AG08396 (cell line): ENCODE results near the gene CAMTA1.

Source experiments
- DNase-seq: peaks from one replicate; pipeline ENCODE4 v3.0.0; 2012; ENCODE audit warnings: low spot score, mixed read lengths

CAMTA1 gene

GRCh38 chr1:7515904-7516303 is 730.6 kb downstream of the CAMTA1 start:
- no peak for DNase-seq

- no peak for DNase-seq
Measured at GRCh38 chr1:7516341-7516740, 731.1 kb downstream of the CAMTA1 start.

- DNase-seq: no peak
Measured at GRCh38 chr1:7516929-7517328, 731.7 kb downstream of the CAMTA1 start.

- no peak for DNase-seq
Measured at GRCh38 chr1:7517611-7518330, 732.5 kb downstream of the CAMTA1 start.

DNA sequence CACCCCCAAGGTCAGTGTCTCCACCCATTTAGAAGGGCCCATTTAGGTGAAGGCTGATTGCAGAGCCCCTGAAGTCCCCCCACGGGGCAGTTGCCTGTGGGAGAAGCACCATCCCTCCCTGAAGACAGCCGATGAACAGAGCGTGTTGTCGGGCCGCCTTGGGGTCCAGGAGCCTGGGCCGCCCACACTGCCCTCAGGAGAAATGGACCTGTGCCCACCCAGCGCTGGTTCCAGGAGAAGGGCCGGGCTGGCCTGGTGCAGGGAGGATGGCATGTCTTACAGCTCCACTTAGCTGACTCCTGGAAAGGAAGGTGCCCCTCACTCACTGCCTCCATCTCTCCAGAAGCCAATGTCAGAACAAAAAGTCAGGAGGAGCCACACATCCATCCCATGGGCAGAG is 733.2 kb downstream of the CAMTA1 start:
- no peak for DNase-seq

DNA sequence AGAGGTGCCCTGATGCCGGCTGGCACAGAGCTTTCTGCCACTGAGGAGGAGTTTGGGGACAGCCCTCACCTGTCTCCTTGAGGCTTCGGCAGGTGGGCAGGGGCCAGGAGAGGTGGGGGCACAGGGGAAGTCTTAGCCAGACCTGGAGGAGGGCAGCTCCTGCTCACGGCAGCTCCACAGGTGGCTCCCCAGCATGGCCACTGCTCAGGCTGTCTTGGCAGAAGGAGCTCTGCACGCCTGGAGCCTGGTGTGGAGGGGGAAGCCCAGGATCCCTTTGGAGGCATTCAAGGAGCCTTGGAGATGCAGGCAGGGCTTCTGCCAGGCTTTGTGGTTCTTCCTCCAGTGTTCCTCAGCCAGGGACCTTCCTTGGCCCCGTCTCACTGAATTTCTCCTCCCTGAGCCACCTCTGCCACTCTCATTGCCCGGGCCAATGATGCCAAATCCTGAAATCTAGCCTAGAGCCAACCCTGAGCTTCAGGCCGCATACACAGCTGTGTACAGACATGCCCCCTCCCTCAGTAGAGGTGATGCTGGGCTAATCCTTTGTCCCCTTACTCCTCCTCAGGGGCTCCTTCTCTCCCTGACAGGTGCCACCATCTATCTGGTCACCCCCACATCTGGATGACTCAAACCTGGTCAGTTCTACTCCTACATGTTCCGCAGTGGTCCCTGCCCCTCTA is 734.1 kb downstream of the CAMTA1 start:
- no peak for DNase-seq

GRCh38 chr1:7519861-7520395 is 734.7 kb downstream of the CAMTA1 start:
- no peak for DNase-seq

- no peak for DNase-seq
Measured at GRCh38 chr1:7520496-7520895, 735.2 kb downstream of the CAMTA1 start.

DNA sequence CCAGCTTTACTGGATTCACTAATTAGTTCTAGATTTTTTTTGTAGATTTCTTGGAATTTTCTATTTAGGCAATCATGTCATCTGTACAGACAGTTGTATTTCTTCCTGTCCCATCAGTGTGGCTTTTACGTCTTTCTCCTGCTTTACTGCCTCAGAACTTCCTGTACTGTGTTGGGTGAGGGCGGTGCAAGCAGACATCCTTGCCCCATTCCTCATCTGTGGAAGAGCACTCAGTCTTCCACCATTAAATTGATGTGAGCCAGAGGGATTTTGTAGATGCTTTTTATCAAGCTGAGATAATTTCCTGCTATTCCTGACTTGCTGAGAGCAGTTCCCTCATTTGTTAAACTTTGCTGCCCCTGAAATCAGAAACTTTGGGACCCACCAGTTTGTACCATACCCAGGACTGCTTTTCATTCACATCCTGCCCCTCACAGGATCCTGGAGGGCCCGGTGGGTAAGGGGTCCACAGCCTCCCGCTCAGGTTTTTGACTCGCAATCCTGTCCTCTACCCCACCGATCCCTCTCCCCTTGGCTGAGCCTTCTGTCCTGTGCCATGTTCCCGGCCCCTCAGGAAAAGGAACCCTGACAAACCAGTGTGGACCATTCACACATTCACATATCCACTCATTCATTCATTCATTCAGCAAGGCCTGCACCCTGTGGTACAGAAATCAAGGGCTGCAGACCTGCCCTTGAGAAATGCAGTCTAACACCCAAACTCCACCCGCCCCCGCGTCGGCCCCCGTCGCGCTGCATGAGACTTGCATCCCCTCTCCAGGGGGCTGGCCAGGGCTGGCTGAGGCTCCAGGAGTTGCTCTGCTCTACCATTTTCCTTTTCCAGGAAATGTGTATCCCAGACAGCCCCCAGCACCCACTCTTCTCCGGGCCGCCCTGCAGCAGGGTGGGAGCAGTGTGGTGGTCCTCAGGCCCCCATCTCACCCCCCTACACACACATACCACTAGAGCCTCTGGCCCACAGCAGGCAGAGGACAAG is 739.4 kb downstream of the CAMTA1 start:
- no peak for DNase-seq

- DNase-seq: no peak
Measured at GRCh38 chr1:7525338-7526063, 740.2 kb downstream of the CAMTA1 start.

DNA sequence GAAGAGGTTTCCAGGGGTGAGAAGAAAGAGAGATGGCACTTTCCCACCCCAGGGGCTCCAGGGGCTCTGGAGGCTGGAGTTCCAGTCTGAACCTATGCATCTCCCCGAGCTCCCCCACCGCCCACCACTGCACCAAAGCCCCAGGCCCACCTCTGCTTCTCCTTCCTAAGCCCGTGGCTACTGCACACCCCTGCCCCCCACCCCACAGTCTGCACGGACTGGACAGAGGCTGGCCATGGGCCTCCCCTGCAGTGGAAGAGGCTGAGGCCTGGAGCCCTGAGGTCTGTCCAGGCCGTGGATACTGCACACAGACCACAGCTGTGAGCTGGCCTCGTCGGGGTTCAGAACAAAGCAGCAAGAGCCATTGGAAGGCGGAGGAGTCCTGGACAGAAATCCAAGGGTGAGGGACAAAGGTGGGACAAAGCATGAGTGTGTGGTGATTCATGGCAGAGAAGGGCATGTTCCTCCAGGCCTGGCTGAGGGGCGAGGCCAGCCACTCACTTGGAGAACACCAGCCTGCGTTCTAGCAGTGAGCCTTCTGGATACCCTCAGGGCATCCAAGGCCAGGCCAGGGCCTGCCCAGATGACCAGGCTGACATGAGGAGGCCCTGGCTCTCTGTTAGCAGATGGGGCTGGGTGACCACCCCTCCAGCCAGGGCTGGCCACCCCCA is 741.1 kb downstream of the CAMTA1 start:
- DNase-seq: no peak

GRCh38 chr1:7526867-7527732 is 741.8 kb downstream of the CAMTA1 start:
- peak; percentile 55 for DNase-seq

- no peak for DNase-seq
Measured at GRCh38 chr1:7527733-7528045, 742.4 kb downstream of the CAMTA1 start.

GRCh38 chr1:7528386-7529198 is 743.3 kb downstream of the CAMTA1 start:
- DNase-seq: no peak

GRCh38 chr1:7529917-7530316 is 744.7 kb downstream of the CAMTA1 start:
- DNase-seq: no peak

DNA sequence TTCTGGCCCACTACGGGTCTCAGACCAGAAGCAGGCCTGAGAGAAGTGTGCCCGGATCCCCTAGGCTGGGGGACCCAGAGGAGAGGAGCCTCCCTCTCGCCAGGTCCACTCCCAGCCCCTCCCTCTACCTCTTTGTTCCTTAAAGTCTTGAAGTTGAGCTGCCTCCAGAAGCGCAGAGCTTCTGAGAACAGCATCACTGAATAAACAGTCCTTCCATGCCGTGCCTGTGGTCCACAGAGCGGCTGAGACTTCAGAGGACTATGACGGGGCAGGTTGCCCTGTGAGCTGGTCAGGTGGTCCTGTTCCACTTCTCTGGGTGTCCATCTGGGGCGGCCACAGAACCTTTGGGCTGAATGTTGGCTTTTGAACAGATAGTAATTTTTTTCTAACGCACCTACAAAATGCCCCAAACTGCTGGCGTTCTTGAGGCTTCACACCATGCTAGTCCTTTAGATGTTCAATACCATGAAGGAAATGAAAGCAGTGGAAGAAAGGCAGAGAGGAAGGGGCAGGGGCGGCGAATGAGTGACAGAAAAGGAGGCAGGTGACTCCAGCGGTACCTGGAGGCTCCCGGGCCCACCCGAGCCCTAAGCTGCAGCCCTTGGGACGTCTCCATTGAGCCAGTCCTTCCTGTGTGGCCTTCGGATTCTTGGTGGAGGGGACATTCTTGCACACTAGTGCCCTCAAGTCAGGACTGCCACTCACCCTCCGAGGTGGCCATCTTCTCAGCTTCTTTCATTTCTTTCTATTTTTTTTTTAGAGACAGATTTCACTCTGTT is 746.5 kb downstream of the CAMTA1 start:
- DNase-seq: no peak

GRCh38 chr1:7533006-7533405 is 747.8 kb downstream of the CAMTA1 start:
- no peak for DNase-seq

- no peak for DNase-seq
Measured at GRCh38 chr1:7534061-7534825, 749.0 kb downstream of the CAMTA1 start.
